Measurements from ENCODE around the gene PSMD3. TPM values are rescaled to one million over a fixed set of nuclear protein-coding genes. Genes with fewer than 3 reads are reported as not detected.
"Not testable (repeated sequence)": the region's sequence is repeated elsewhere in the genome, so short reads cannot be mapped to it uniquely, and the experiment has no call there.

The PSMD3 gene
- total and polyA plus RNA-seq, 4 donors, result 54.3 to 136 (median 104) TPM

DNA sequence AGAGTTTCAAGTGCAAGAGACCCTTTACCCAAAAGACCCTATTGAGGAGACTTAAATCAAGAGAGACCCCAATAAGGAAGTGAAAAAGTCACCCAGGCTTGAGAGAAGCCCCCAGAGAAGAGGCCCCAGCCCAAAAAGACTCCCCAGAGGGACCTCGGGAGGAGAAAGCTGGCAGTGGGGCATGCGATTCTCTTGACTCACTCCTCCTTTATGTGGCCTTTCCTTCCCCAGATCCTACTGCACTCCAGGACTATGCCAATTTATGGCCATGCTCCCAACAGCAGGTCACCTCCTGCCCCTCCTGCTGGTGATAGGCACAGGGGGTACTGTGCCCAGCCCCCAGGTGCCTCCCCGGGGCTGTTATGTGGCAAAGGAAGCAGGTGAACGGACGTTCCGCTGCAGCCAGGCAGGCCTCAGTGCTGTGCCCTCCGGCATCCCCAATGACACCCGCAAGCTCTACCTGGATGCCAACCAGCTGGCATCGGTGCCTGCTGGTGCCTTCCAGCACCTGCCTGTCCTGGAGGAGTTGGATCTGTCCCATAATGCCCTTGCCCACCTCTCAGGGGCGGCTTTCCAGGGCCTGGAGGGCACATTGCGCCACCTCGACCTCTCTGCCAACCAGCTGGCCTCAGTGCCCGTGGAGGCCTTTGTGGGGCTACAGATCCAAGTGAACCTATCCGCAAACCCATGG, 36.8 kb upstream of the PSMD3 start:
- no peak overlapping the region for H3K27ac ChIP-seq (ENCODE audit: low read depth, low read length)
- no peak for DNase-seq (ENCODE audit: low read depth in 4 of 6, low spot score in 6 of 6)
- H3K4me1 ChIP-seq (ENCODE audit: control insufficient read depth, insufficient read depth, low read length), result peaks cover 7% of the 10 kb centered on the region
- H3K27me3 ChIP-seq (ENCODE audit: control insufficient read depth, insufficient read depth, low read length), result no peaks in the 10 kb centered on the region
- no peaks in the 10 kb centered on the region for H3K9me3 ChIP-seq (ENCODE audit: control insufficient read depth, insufficient read depth, low read length)
- H3K4me3 ChIP-seq (ENCODE audit: low read depth, low read length), result no peak overlapping the region
- H3K36me3 ChIP-seq (ENCODE audit: control insufficient read depth, insufficient read depth, low read length), result no peaks in the 10 kb centered on the region
- 80% methylated on average over 14 of the region's 14 CpGs for WGBS (ENCODE audit: insufficient coverage)

DNA sequence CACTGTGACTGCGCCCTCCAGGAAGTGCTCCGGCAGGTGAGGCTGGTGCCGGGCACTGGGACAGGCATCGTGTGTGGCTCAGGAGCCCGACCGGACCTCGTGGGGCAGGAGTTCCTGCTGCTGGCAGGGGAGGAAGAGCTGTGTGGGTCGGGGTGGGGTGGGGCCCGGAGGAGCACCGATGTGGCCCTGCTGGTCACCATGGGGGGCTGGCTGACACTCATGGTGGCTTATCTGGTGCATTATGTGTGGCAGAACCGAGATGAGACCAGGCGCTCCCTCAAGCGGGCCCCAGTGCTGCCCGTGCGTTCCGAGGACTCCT, 36.3 kb upstream of the PSMD3 start:
- Histone ChIP-seq H3K27ac (ENCODE audit: low read depth, low read length) (no peak overlapping the region), H3K4me1 (ENCODE audit: control insufficient read depth, insufficient read depth, low read length) (peaks cover 7% of the 10 kb centered on the region), H3K4me3 (ENCODE audit: low read depth, low read length) (no peak overlapping the region), H3K36me3 (ENCODE audit: control insufficient read depth, insufficient read depth, low read length) (no peaks in the 10 kb centered on the region), H3K27me3 (ENCODE audit: control insufficient read depth, insufficient read depth, low read length) (no peaks in the 10 kb centered on the region), H3K9me3 (ENCODE audit: control insufficient read depth, insufficient read depth, low read length) (no peaks in the 10 kb centered on the region)
- WGBS (ENCODE audit: insufficient coverage), result 79% methylated on average over 16 of the region's 16 CpGs
- no peak for DNase-seq (ENCODE audit: low read depth in 4 of 6, low spot score in 6 of 6)

- WGBS (ENCODE audit: insufficient coverage), result 85% methylated on average over 11 of the region's 15 CpGs
Observed at GRCh38 chr17:39946551-39947330, 33.9 kb upstream of the PSMD3 start.

DNA sequence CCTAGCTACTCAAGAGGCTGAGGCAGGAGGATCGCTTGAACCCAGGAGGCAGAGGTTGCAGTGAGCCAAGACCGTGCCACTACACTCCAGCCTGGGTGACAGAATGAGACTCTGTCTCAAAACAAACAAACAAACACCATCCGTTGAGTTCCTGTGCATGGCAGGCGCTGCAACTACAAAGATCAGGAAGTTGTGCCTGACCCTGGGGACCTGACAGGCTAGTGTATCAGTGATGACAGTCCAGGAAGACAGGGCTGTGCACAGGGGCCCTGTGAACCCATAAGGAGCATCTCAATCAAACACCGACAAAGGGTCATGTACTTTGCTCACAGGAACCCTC, 32.1 kb upstream of the PSMD3 start:
- not testable (repeated sequence) for H3K9me3 ChIP-seq (ENCODE audit: control insufficient read depth, insufficient read depth, low read length); H3K27ac ChIP-seq (ENCODE audit: low read depth, low read length); H3K36me3 ChIP-seq (ENCODE audit: control insufficient read depth, insufficient read depth, low read length); H3K27me3 ChIP-seq (ENCODE audit: control insufficient read depth, insufficient read depth, low read length); H3K4me3 ChIP-seq (ENCODE audit: low read depth, low read length); DNase-seq (ENCODE audit: low read depth in 4 of 6, low spot score in 6 of 6)
- 67% methylated on average over 2 of the region's 5 CpGs for WGBS (ENCODE audit: insufficient coverage)
- peaks cover 12% of the 10 kb centered on the region for H3K4me1 ChIP-seq (ENCODE audit: control insufficient read depth, insufficient read depth, low read length)

More at GRCh38 chr17:39946551-39947330, 33.9 kb upstream of the PSMD3 start:
- Histone ChIP-seq H3K36me3 (ENCODE audit: control insufficient read depth, insufficient read depth, low read length) (no peaks in the 10 kb centered on the region), H3K27ac (ENCODE audit: low read depth, low read length) (no peak overlapping the region), H3K27me3 (ENCODE audit: control insufficient read depth, insufficient read depth, low read length) (no peaks in the 10 kb centered on the region), H3K9me3 (ENCODE audit: control insufficient read depth, insufficient read depth, low read length) (no peaks in the 10 kb centered on the region), H3K4me1 (ENCODE audit: control insufficient read depth, insufficient read depth, low read length) (peaks cover 2% of the 10 kb centered on the region), H3K4me3 (ENCODE audit: low read depth, low read length) (no peak overlapping the region)
- no peak for DNase-seq (ENCODE audit: low read depth in 4 of 6, low spot score in 6 of 6)

GRCh38 chr17:39949028-39949427, 31.6 kb upstream of the PSMD3 start:
- H3K27me3 ChIP-seq (ENCODE audit: control insufficient read depth, insufficient read depth, low read length), result no peaks in the 10 kb centered on the region
- H3K4me3 ChIP-seq (ENCODE audit: low read depth, low read length), result no peak overlapping the region
- H3K9me3 ChIP-seq (ENCODE audit: control insufficient read depth, insufficient read depth, low read length), result no peaks in the 10 kb centered on the region
- no peak overlapping the region for H3K27ac ChIP-seq (ENCODE audit: low read depth, low read length)
- no peak for DNase-seq (ENCODE audit: low read depth in 4 of 6, low spot score in 6 of 6)
- H3K4me1 ChIP-seq (ENCODE audit: control insufficient read depth, insufficient read depth, low read length), result peaks cover 14% of the 10 kb centered on the region
- H3K36me3 ChIP-seq (ENCODE audit: control insufficient read depth, insufficient read depth, low read length), result no peaks in the 10 kb centered on the region
- 80% methylated on average over 1 of the region's 2 CpGs for WGBS (ENCODE audit: insufficient coverage)

DNA sequence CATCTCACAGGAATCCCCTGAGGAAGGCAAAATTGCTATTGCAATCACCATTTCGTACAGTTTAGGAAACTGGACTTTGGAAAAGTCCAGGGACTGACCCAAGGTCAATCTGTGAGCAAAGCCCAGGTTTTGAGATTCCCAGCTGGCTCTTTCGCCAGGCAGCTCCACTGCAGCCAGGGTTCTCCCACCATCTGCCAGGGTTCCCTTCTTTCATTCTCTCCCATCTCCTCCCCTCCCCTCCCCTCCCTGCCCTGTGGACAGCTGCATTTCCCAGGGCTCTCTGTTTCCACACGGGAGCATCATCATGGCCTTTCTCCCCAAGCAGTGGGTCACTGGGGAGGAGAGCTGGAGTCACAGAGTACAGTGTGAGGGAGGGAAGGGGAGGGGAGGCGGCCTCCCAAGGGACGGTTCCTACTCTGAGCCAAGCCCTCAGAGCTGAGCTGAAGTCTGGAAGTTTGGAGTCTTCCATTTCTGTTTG, 29.7 kb upstream of the PSMD3 start:
- WGBS (ENCODE audit: insufficient coverage), result 56% methylated on average over 2 of the region's 5 CpGs
- Histone ChIP-seq H3K9me3 (ENCODE audit: control insufficient read depth, insufficient read depth, low read length) (no peaks in the 10 kb centered on the region), H3K27ac (ENCODE audit: low read depth, low read length) (no peak overlapping the region), H3K4me3 (ENCODE audit: low read depth, low read length) (no peak overlapping the region), H3K4me1 (ENCODE audit: control insufficient read depth, insufficient read depth, low read length) (peaks cover 14% of the 10 kb centered on the region), H3K36me3 (ENCODE audit: control insufficient read depth, insufficient read depth, low read length) (no peaks in the 10 kb centered on the region), H3K27me3 (ENCODE audit: control insufficient read depth, insufficient read depth, low read length) (no peaks in the 10 kb centered on the region)
- DNase-seq (ENCODE audit: low read depth in 4 of 6, low spot score in 6 of 6), result no peak

DNA sequence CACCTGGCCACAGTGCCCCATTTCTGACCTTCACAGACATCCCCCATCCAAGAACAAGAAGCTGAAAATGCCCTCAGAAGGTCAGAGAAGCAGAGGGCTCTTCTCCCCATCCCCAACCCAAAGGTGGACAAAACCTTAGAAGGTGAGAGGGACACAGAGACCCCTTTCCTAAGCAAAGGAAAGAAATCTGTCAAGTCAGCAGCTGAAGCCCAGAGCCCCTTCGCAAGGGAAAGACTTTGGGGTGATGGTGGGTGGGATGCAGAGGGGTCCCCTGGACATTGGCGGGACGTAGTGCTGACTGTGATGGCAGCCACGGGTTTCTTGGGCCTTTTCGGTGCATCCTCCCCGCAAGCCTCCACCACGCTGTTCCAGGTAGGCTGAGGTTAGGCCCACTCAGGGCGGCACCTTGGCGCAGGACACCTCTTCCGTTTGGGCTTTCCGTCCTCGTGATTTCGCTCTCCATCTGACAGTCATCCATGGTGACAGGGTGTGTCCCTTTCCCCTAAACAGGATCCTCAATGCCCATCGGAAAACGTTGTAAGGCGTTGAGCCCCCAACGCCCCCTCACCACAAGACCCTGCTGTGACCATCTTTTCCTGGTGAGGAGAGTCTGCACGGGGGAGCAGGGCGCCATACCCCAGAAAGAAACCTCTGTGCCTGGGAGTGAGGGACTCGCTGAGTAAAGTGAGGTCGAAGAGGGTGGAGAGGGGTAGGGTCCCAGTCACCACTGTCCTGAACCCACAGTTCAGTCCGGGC, 28.5 kb upstream of the PSMD3 start:
- 60% methylated on average over 18 of the region's 22 CpGs for WGBS (ENCODE audit: insufficient coverage)
- Histone ChIP-seq H3K4me1 (ENCODE audit: control insufficient read depth, insufficient read depth, low read length) (peaks cover 14% of the 10 kb centered on the region), H3K36me3 (ENCODE audit: control insufficient read depth, insufficient read depth, low read length) (no peaks in the 10 kb centered on the region), H3K27me3 (ENCODE audit: control insufficient read depth, insufficient read depth, low read length) (no peaks in the 10 kb centered on the region), H3K9me3 (ENCODE audit: control insufficient read depth, insufficient read depth, low read length) (no peaks in the 10 kb centered on the region), H3K27ac (ENCODE audit: low read depth, low read length) (peak overlapping the region; percentile 33), H3K4me3 (ENCODE audit: low read depth, low read length) (peak overlapping the region; percentile 40)
- DNase-seq (ENCODE audit: low read depth in 4 of 6, low spot score in 6 of 6), result no peak

DNA sequence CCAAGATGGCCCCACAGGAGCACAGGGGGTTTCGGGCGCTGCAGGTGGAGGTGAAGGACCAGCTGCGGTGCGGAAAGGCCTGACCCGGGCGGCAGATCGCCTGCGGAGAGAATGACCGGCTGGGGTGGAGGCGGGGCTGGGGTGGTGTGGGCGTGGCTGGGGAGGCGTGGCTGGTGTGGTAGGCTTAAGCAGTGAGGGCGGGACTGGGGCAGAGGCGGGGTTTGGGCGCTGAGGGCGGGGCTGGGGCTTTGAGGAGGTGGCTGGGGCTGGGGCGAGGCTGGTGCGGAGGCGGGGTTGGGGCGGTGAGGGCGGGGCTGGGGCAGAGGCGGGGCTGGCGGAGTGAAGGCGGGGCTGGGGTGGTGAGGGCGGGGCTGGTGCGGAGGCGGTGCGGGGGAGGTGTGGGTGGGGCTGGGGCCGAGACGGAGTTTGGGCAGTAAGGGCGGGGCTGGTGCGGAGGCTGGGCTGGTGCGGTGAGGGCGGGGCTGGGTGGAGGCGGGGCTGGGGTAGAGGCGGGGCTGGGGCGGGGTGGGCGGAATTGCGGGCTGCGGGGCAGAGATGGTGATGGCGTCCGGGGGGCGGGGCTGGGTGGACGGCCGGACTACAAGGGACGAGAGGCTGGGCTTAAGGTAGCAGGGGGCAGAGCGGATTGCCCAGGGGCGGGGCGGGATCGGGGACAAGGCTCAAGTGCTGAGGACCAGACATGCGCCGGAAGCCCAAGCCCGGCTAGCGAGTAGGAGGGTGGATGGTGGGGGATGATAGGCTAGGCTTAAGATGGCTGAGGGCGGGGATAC, 27.7 kb upstream of the PSMD3 start:
- peak overlapping the region; percentile 64 for H3K4me3 ChIP-seq (ENCODE audit: low read depth, low read length)
- no peaks in the 10 kb centered on the region for H3K9me3 ChIP-seq (ENCODE audit: control insufficient read depth, insufficient read depth, low read length)
- WGBS (ENCODE audit: insufficient coverage), result under 1% methylated on average over 31 of the region's 55 CpGs
- H3K27ac ChIP-seq (ENCODE audit: low read depth, low read length), result peak overlapping the region; percentile 47
- H3K4me1 ChIP-seq (ENCODE audit: control insufficient read depth, insufficient read depth, low read length), result peaks cover 14% of the 10 kb centered on the region
- peak in 5 of 6 donors; percentile 69 to 97 (median 81) for DNase-seq (ENCODE audit: low read depth in 4 of 6, low spot score in 6 of 6)
- H3K27me3 ChIP-seq (ENCODE audit: control insufficient read depth, insufficient read depth, low read length), result no peaks in the 10 kb centered on the region
- H3K36me3 ChIP-seq (ENCODE audit: control insufficient read depth, insufficient read depth, low read length), result no peaks in the 10 kb centered on the region

DNA sequence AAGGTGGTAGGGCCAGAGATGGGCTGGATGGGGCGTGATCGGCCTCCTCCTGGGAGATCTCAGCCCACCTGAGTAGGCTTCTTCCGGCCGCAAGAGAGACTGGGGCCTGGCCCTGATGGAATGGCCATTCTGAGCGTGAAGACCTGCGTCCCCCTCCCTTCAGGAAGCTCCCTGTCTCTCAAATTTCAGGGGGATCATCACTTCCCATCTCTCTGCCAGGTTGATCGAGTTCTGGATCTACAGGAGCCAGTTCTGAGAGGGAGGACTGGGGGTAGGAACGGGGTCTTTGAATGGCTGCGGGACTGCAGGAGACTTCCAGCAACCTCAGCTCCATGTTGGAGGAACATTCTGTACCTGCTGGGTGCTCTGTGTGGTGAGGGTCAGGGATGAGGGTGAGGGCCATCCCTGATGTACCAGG, 27.1 kb upstream of the PSMD3 start:
- peak overlapping the region; percentile 47 for H3K27ac ChIP-seq (ENCODE audit: low read depth, low read length)
- 26% methylated on average over 6 of the region's 9 CpGs for WGBS (ENCODE audit: insufficient coverage)

More for the DNA sequence above, 27.1 kb upstream of the PSMD3 start:
- H3K4me3 ChIP-seq (ENCODE audit: low read depth, low read length), result peak overlapping the region; percentile 64
- no peaks in the 10 kb centered on the region for H3K27me3 ChIP-seq (ENCODE audit: control insufficient read depth, insufficient read depth, low read length)
- no peaks in the 10 kb centered on the region for H3K9me3 ChIP-seq (ENCODE audit: control insufficient read depth, insufficient read depth, low read length)
- no peaks in the 10 kb centered on the region for H3K36me3 ChIP-seq (ENCODE audit: control insufficient read depth, insufficient read depth, low read length)
- peaks cover 14% of the 10 kb centered on the region for H3K4me1 ChIP-seq (ENCODE audit: control insufficient read depth, insufficient read depth, low read length)
- DNase-seq (ENCODE audit: low read depth in 4 of 6, low spot score in 6 of 6), result no peak

Data from spinal cord (tissue), 10 donors.